ENCODE data around the gene ATP5PD.

Gene ATP5PD

DNA sequence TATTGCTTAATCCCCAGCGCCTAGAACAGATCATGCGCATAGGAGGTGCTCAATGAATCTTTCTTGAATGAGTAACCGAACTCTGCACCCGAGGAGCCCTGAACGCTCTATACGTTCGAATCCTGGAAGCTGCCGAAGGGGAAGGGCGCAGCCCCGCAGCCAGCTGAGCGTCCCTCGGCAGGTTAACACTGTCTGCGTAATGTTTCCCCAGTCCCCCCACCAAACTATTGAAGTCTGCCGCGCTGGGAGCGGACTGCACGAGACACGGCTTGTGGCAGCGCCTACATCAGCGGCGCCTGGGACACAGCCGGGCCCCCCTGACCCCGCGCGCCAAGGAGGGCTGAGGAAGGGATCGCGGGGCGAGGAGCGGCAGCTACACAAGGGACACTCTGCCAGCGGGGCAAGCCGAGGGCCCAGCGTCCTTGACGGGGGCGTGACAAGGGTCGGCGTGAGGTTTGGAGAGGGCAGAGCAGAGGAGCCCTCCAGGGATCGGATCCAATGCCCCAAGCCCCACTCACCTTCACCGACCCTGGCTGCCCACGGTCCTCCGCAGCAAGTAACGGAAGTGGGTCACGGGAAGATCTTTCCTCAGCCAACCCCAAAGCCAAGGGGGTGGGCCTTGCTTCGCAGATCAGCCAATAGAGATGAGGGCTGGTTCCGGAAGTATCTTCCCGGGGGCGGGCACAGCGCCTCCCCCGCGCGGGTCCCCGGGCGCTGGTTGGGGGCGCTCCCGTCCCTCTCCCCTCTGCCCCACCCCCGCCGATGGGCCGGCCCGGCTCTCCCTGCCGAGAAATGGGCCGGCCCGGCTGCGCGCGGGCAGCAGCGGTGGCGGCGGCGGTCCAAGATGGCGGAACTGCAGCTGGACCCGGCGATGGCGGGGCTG, at the start of gene ATP5PD, which contains the start of gene KCTD2:
TSS of gene ATP5PD (minus strand) at position 563 of the 883 bp plus-strand sequence. CDS start 4,319 bp downstream, outside the sequence.
TSS of gene KCTD2 (plus strand) at position 819 of the 883 bp plus-strand sequence. CDS start at position 845, 26 bp downstream.
- peak; percentile 94 for DNase-seq

DNA sequence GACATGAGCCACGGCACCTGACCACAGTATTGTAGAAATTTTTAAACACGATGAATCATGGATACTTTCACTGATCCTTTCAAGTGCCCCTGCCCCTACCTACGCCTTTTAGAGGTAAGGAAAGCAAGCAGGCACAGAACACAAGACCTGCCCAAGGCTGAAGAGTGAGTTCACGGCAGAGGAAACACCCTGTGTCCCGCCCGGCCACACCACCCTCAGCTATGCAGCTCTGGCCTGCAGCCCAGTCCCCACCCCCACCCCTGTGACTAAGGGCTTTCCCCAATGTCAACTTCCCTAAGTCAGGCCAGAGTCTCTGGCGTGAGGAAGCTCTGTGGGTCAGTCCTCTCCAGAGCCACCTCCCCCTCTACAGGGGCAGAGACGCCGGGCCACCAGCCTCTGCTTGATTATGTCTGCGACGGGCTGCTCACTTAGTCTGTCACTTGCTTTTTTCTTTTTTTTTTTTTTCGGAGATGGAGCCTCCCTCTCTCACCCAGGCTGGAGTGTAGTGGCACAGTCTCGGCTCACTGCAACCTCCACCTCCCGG, 49.4 kb upstream of the ATP5PD start:
- no peak for DNase-seq

DNA sequence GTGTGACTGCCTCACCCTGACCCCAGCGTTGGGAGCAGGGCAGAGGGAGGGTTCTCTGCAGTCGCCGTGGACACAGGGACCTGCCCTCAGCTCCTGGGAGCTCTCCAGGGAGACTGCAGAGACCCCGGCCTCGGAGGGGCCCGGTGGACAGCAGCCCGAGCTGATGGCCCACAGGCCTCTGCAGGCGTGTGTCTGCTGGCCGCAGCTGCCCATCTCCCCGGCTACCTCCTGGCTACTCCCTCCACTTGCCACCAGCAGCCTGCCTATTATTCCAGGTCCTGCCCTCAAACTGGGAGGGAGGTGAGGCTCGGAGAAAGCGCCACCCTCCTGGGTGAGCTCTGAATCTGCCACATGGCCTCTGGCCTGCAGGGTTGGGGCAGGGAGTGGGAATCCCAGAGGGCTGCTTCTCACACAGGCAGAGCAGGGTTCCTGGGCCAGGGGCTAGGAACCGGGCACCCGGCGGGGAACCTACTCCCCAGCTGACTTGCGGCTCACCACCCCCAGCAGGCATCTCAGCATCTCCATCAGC, 48.2 kb upstream of the ATP5PD start:
- no peak for DNase-seq

- no peak for DNase-seq
Measured at GRCh38 chr17:75093548-75094158, 46.9 kb upstream of the ATP5PD start.

DNA sequence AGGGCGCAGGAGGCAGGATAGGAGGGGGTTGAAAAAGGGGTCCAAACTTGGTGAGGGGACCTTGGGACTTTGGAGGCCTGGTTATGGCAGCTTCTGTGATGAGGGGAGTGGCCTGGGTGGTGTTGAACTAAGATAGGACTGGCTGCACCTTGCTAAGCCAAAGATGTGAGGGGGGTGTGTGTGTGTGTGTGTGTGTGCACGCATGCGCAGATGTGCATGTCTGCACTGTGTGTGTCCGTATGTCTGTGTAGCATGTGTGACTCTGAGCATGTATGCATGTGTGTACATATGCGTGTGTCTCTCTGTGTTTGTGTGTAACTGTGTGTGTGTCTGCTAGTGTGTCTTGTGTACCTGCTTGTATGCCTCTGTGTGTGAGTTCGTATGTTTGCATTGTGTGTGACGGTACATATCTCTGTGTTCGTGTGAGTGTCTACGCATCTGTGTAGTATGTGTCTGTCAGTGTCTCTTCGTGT, 45.1 kb upstream of the ATP5PD start:
- DNase-seq = no peak

GRCh38 chr17:75090871-75091854, 44.4 kb upstream of the ATP5PD start:
- no peak for DNase-seq

DNA sequence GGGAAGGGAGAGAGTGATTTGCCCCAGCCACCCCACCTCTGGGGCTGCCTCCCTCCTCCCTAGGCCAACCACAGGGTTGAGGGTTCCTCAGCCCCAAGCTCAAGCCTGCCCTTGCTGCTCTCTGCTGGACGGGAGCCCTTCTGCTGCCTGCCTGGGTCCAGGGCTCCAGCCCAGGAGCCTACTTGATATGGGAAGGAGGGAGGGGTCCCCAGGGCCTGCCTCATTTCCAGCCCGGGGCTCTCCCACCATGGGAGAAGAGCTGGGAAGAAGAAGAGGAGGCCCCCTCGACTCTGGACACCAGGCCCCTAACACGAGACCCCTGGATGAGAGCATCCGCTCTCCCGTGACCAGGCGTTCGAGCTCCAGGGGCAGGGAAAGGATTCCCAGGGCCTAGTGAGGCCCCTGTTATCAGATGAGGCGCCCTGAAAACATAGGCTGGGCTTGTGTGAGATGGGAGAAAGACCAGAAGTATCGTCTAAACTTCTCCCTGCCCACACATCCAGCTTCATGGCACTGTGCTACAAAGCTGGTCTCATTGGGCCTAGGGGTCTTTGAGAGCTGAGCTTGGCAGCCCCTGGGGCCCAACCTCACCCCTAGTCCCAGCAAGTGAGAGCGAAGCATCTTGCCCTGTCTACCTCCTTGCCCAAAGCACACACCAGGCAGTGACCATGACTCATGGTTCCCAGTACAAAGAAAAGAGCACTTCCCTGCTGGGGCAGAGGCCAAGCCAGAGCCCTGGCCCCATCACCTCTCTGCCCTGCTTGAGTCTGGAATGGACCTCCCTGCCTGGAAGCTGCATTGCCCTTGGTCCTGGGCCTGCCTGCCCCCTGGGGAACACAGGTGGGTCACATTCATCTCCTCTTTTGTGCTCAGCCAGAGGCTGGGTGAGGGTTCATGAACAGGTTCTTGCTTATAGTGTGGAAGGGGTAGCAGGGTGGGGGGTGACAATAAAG, 42.0 kb upstream of the ATP5PD start:
- no peak for DNase-seq

- peak; percentile 41 for DNase-seq
Measured at GRCh38 chr17:75087558-75088453, 41.0 kb upstream of the ATP5PD start, which contains the start of gene SLC16A5. TSS of gene SLC16A5 (plus strand) at chr17:75087954. CDS start at chr17:75093637, 5,683 bp downstream.

- DNase-seq = no peak
Measured at GRCh38 chr17:75087182-75087557, 40.4 kb upstream of the ATP5PD start.

DNA sequence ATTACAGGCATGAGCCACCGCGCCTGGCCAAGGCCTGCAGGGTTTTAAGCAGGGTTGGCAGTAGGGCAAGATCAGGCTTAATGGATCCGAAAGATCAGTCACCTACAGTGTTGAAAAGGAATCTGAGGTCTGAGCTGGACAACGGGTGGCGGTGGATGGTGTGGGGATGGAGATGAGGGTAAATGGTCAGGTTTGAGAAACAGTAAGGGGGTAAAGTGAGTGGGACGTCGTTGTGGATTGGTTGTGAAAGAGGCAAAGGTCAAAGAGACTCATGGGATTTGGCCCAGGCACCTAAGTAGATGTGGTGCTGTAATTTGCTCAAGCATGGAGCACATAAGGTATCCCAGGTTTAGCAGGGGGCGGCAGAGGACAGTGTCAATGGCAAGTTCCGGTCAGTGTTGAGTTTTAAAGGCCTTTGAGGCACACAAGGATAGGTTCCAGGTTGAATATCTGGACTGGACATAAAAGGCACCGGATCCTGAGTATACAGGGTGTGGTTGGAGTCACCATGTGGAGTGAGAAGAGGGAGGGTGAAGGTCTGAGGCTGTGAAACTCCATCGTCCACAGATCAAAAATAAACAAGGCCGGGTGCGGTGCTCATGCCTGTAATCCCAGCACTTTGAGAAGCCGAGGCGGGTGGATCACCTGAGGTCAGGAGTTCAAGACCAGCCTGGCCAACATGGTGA, 39.9 kb upstream of the ATP5PD start:
- no peak for DNase-seq

DNA sequence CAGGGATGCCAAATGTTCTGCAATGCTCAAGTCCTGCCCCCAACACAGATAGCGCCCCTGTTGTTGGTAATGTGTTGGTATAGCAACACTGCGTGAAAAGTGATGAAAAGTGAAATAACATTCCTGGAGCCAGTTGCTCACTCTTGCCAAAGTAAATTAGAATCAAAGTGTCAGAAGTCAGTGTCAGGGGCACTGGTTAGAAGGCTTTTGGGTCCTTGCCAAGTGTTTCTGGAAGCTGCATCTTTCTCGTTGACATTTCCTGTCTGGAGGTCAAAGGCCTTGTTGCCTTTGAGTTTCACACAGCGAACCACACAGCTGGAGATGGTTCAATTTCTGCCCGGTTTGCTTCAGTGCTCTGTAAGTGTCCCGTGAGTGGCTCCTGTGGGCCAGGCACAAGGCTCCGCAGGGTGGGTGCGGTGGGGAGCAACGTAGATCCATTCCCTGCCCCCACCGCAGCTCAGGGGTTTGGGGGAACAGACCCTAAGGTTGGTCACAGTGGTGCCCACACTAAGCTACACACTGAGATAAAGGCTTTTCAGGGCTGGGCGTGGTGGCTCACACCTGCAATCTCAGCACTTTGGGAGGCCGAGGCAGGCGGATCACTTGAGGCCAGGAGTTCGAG, 37.4 kb upstream of the ATP5PD start:
- no peak for DNase-seq

DNA sequence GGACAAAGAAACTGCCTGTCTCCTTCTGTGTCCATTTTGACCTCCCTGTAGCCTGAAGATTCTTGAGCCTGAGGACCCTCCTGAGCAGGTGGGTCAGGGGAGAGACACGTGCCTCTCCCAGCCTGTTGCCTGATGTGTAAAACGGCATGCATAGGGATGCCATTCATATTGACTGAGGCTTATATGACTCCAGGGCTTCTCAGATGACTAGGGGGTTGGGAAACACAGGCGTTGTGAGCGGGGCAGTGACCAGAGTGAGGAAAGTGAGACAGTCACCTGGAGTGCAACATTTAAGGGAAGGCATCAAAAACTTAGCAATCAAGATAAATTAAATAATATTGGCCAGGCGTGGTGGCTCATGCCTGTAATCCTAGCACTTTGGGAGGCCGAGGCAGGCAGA, 35.9 kb upstream of the ATP5PD start:
- DNase-seq = no peak

DNA sequence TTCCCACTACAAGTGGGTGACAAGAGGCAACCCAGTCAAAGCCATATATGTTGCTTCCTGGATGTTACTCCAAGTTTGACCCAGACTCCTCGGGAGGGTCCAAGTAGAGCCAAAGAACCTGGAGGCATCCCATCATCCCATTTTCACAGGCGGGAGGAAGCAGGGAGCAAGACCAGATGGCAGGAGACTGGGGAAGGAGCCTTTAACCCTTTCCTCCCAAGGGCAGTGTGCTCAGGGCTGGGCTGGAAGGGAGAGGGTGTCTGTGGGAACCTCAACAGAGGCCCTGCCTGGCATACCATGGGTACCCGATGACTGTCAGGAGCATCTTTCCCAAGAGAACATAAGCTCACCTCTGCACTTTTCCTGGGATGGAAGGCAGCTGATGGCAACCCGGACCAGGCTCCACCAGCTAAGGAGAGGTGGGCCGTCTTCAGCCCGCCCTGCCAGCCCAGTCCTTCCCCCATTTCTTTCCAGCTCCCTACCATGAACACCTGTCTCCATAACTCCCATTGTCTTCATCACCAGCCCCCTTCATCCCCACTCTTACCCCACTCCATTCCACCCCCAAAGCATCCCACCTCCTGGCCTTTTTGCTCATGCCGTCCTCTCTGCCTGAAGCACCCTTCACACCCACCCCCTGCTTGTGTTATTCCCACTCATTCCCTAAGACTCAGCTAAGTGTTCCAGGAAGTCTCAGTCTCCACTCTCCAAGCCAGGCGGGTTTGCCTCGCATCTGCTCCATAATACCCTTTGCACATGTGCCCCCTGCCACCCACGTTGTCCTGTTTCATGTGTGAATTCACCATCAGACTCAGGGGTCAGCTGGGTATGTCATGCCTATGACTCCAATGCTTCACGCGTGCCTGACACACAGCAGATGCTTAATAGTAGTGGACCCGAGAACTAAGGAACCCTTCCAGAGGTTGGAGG, 35.1 kb upstream of the ATP5PD start:
- no peak for DNase-seq

GRCh38 chr17:75079023-75079373, 32.2 kb upstream of the ATP5PD start:
- DNase-seq = no peak

DNA sequence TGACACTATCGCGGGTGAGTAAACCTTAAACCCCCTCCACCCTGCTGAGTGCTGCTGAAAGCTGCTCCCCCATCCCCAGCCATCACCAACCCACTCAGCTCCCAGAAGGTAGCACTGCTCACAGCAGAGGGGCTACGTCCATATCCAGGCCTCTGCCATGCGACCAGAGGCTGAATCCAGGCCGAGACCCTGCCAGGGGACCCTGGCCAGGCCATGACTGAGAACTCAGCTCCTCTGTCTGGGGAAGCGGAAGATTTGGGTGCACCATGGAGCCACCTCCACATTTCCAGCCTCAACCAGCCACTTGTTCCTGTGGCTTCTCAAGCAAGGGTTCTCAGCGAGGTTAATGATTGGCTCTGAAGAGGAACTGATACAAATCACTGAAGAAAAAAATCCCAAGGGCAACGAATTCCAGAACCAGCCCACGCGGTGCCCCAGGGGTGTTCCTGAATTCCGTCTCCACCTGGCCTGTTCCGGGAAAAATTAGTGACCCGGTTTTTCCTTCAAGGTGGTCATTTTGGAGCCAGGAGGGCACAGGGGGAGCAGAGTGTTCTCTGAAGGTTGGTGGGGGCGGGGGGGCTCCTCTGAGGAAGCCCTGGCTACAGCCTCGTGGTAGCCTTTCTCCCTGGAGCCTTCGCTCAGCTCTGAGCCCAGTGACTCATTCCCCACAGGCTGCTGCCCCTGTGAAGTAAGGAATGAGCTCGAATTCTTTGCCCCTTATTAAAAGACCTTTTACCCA, 31.7 kb upstream of the ATP5PD start:
- DNase-seq = no peak

DNA sequence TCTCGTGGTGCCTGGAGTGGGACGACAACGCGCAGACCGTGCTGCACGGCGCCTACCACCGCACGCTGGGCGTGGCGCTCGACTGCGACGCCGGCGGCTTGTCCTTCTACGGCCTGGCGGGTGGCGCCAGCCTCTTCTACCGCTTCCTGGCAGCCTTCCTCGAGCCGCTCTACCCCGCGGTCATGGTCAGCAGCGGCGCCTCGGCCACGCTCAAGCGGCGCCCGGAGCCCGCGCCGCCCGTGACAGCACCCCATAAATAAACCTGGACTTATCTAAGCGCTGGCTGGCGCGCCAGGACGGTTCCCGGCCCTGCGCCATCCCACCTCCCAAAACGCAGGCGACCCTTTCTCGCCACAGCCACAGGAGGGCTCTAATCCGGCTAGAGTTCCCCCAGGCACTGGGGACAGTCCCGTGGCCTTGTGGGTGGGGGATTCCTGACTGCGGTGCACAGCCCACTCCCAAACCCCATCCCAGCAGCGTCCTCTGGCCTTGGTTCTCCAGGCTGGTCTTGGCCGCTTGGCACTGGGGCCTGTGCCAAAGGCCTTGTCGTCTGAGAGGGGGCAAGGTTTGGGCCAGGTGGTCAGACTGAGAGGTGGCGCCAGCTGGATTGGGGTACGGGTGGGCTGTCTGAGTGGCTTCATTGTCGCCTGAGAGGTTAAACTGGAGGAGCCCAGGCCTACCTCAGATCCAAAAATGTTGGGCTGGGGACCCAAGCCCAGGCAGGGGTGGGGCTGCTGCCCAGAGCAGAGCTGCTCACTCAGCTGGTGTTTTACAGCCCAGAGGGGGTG, 30.9 kb upstream of the ATP5PD start:
- DNase-seq = peak; percentile 51
